ENCODE results near the gene CKAP5. TPM values are rescaled to one million over a fixed set of nuclear protein-coding genes. Genes with fewer than 3 reads are reported as not detected.

CKAP5 gene
- total and polyA plus RNA-seq, 2 experiments from 2014 or later: 67.9 to 120 TPM

- no peak for TF ChIP-seq ZNF462 (CRISPR knock-in tag; IDR thresholded peaks at IDR 0.05)
- no peak for TF ChIP-seq POLR2AphosphoS5 (IDR thresholded peaks at IDR 0.05; ENCODE audit: low read depth)
- no peak for TF ChIP-seq CREB1 (CRISPR knock-in tag; IDR thresholded peaks at IDR 0.05; ENCODE audit: low read depth)
Observed at GRCh38 chr11:46766656-46767055, 79.4 kb downstream of the CKAP5 start (continued).

- H3K4me3 Mint-ChIP-seq: no peak overlapping the region
- no peaks in the 10 kb centered on the region for H3K9me3 Mint-ChIP-seq
- Histone ChIP-seq H3K4me3 (no peak overlapping the region), H4K20me1 (replicated peaks; ENCODE audit: insufficient read depth) (peaks cover 20% of the 10 kb centered on the region), H3K4me2 (no peak overlapping the region), H3K36me3 (ENCODE audit: insufficient read depth) (peaks cover 85% of the 10 kb centered on the region), H3K27ac (ENCODE audit: low read depth) (no peak overlapping the region), H2AFZ (no peak overlapping the region), H3K9me2 (ENCODE audit: insufficient read depth) (no peaks in the 10 kb centered on the region), H3K79me2 (replicated peaks; ENCODE audit: insufficient read depth) (no peaks in the 10 kb centered on the region), H3F3A (replicated peaks; ENCODE audit: low read depth) (no peaks in the 10 kb centered on the region), H3K4me1 (ENCODE audit: insufficient read depth) (peaks cover 14% of the 10 kb centered on the region), H3K27me3 (ENCODE audit: insufficient read depth) (no peaks in the 10 kb centered on the region)
- no peaks in the 10 kb centered on the region for H3K27me3 Mint-ChIP-seq (ENCODE audit: insufficient read depth, low read depth, poor library complexity)
- ATAC-seq: no peak
- no peak overlapping the region for H3K27ac Mint-ChIP-seq
- no peak for DNase-seq (ENCODE audit: low spot score)
- H3K36me3 Mint-ChIP-seq (ENCODE audit: low read depth): peaks cover 81% of the 10 kb centered on the region
- H3K4me1 Mint-ChIP-seq: peaks cover 17% of the 10 kb centered on the region; the same call in 2 of the 3 replicates
- no peak for TF ChIP-seq ZNF331 (CRISPR knock-in tag; IDR thresholded peaks at IDR 0.05; ENCODE audit: low read depth)
- TF ChIP-seq ZNF114 (CRISPR knock-in tag; IDR thresholded peaks at IDR 0.05): no peak
- TF ChIP-seq CTCF (conservative IDR thresholded peaks at IDR 0.05; ENCODE audit: low read depth in 2 of 2): no peak
- TF ChIP-seq EZH2 (IDR thresholded peaks at IDR 0.05; ENCODE audit: low read depth, unreplicated experiment): no peak
- TF ChIP-seq ETS1 (IDR thresholded peaks at IDR 0.05): no peak
- TF ChIP-seq REST (IDR thresholded peaks at IDR 0.05; ENCODE audit: unreplicated experiment): no peak
- no peak for TF ChIP-seq STAT1 (IDR thresholded peaks at IDR 0.05; ENCODE audit: unreplicated experiment)
Observed at GRCh38 chr11:46762248-46762647, 83.8 kb downstream of the CKAP5 start.

Data from GM23338 (cell line).